ENCODE results near the gene CCL3.

DNA sequence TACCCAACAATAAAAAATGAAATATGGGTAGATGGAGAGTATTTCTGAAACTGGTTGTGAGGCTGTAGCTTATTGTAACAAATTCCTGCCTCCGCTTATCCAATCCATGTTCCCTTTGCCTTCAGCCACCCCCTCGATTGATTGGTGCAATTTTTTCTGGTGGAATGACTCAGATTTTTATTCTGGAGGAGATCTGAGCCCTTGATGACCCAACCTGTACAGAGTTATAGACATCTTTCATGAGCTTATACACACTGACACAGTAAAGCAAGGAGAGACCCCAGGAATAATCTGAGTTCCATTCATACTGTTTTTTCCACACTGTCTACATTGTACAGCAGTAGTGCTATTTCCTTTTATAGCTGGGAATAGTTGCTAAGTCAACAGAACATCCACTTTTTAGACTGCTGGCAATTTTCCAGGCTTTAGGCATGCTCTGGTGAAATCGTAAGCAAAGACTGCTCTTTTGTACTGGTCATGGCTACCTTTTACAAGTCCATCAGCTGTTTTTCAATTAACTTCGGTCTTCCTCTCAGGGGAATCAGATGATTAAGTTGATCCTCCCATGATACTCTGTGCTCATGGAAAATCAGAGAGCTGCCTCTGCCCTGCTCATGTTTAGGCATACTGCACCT is 43.8 kb upstream of the CCL3 start:
- TF ChIP-seq, protein P1, sequence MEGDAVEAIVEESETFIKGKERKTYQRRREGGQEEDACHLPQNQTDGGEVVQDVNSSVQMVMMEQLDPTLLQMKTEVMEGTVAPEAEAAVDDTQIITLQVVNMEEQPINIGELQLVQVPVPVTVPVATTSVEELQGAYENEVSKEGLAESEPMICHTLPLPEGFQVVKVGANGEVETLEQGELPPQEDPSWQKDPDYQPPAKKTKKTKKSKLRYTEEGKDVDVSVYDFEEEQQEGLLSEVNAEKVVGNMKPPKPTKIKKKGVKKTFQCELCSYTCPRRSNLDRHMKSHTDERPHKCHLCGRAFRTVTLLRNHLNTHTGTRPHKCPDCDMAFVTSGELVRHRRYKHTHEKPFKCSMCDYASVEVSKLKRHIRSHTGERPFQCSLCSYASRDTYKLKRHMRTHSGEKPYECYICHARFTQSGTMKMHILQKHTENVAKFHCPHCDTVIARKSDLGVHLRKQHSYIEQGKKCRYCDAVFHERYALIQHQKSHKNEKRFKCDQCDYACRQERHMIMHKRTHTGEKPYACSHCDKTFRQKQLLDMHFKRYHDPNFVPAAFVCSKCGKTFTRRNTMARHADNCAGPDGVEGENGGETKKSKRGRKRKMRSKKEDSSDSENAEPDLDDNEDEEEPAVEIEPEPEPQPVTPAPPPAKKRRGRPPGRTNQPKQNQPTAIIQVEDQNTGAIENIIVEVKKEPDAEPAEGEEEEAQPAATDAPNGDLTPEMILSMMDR (conservative IDR thresholded peaks at IDR 0.05; ENCODE audit: low read depth, low read length), result no peak
- no peak for TF ChIP-seq EZH2 (IDR thresholded peaks at IDR 0.05; ENCODE audit: low read length, unreplicated experiment)

All from PC-3 (cell line).